Activated CD4-positive, alpha-beta T cell treated with anti-CD3 and anti-CD28 coated beads for 1 hour (primary cell): Measurements from ENCODE around the gene ZNF143.
"Not testable (repeated sequence)": the region's sequence is repeated elsewhere in the genome, so short reads cannot be mapped to it uniquely, and the experiment has no call there.

ENCODE experiments used
- DNase-seq: peaks from one replicate; pipeline ENCODE4 v3.0.0-alpha.2; 2020

The ZNF143 gene

GRCh38 chr11:9460322-9461062 lies at the start of gene ZNF143:
Gene ZNF143 (plus strand): TSS chr11:9461012. CDS start chr11:9471309, 10,297 bp downstream.
- DNase-seq, result peak; percentile 100

GRCh38 chr11:9428706-9429105 lies 32.1 kb upstream of the ZNF143 start:
- DNase-seq, result no peak

GRCh38 chr11:9438611-9439010 lies 22.2 kb upstream of the ZNF143 start:
- no peak for DNase-seq

GRCh38 chr11:9446230-9446629 lies 14.6 kb upstream of the ZNF143 start:
- no peak for DNase-seq

GRCh38 chr11:9448576-9449352 lies 12.0 kb upstream of the ZNF143 start:
- DNase-seq, result no peak

GRCh38 chr11:9452023-9452422 lies 8.8 kb upstream of the ZNF143 start:
- DNase-seq, result not testable (repeated sequence)

- no peak for DNase-seq
Measured at GRCh38 chr11:9455722-9456121, 5.1 kb upstream of the ZNF143 start.

- DNase-seq, result no peak
Measured at GRCh38 chr11:9459667-9460321, 1.0 kb upstream of the ZNF143 start.

GRCh38 chr11:9461063-9461759 lies 399 bp downstream of the ZNF143 start:
- DNase-seq, result peak; percentile 65

- DNase-seq, result no peak
Measured at GRCh38 chr11:9461760-9462134, 935 bp downstream of the ZNF143 start.

GRCh38 chr11:9462172-9462799 lies 1.5 kb downstream of the ZNF143 start:
- DNase-seq, result no peak

- DNase-seq, result no peak
Measured at GRCh38 chr11:9462806-9463537, 2.2 kb downstream of the ZNF143 start.

- DNase-seq, result no peak
Measured at GRCh38 chr11:9470765-9471164, 10.0 kb downstream of the ZNF143 start.

- no peak for DNase-seq
Measured at GRCh38 chr11:9473408-9473807, 12.6 kb downstream of the ZNF143 start.

- no peak for DNase-seq
Measured at GRCh38 chr11:9479899-9480298, 19.1 kb downstream of the ZNF143 start.

- DNase-seq, result no peak
Measured at GRCh38 chr11:9489080-9489765, 28.4 kb downstream of the ZNF143 start.

GRCh38 chr11:9490376-9490775 lies 29.6 kb downstream of the ZNF143 start:
- DNase-seq, result no peak

- no peak for DNase-seq
Measured at GRCh38 chr11:9493492-9493891, 32.7 kb downstream of the ZNF143 start.

- no peak for DNase-seq
Measured at GRCh38 chr11:9494316-9494715, 33.5 kb downstream of the ZNF143 start.

- DNase-seq, result no peak
Measured at GRCh38 chr11:9495803-9496514, 35.1 kb downstream of the ZNF143 start.
